HepG2 (cell line): ENCODE data around the gene THOP1. TPM values are rescaled to one million over a fixed set of nuclear protein-coding genes. Genes with fewer than 3 reads are reported as not detected.

Experiments used
- E2F1 ChIP-seq: sonication (generic); formaldehyde crosslinking; IDR thresholded peaks from 2 replicates; pipeline ENCODE4 v1.5.0; 2020; ENCODE audit warnings: missing genetic modification reagents
- EHMT2 ChIP-seq: fragments of 200-600 bp; sonication (generic); IDR thresholded peaks from 2 replicates; pipeline ENCODE4 v1.7.0; 2017; ENCODE audit warnings: antibody characterized with exemption, low read depth, low read length, borderline replicate concordance
- GTF2F1 ChIP-seq: fragments of 150-350 bp; IDR thresholded peaks from 2 replicates; pipeline ENCODE4 v1.6.1; 2014; ENCODE audit warnings: low read length
- KLF12 ChIP-seq: sonication (generic); formaldehyde crosslinking; IDR thresholded peaks from 2 replicates; pipeline ENCODE4 v1.4.0; 2020; ENCODE audit warnings: missing genetic modification reagents, borderline replicate concordance
- MEF2D ChIP-seq: sonication (generic); formaldehyde crosslinking; IDR thresholded peaks from 2 replicates; pipeline ENCODE4 v1.5.1; 2020; ENCODE audit warnings: mild to moderate bottlenecking, missing genetic modification reagents
- MLLT10 ChIP-seq: sonication (generic); formaldehyde crosslinking; IDR thresholded peaks from 2 replicates; pipeline ENCODE4 v1.4.0; 2020; ENCODE audit warnings: missing genetic modification reagents
- RFXAP ChIP-seq: sonication (generic); formaldehyde crosslinking; IDR thresholded peaks from 2 replicates; pipeline ENCODE4 v1.4.0; 2020; ENCODE audit warnings: missing genetic modification reagents, borderline replicate concordance
- SNRNP70 ChIP-seq: fragments of 200-400 bp; formaldehyde crosslinking; IDR thresholded peaks from 2 replicates; pipeline ENCODE4 v1.6.1; 2017; ENCODE audit warnings: mild to moderate bottlenecking, low read depth, low read length, moderate library complexity
- TP53 ChIP-seq: sonication (generic); formaldehyde crosslinking; conservative IDR thresholded peaks from 2 replicates; pipeline ENCODE4 v1.4.0; 2020; ENCODE audit warnings: missing genetic modification reagents
- YY1 ChIP-seq: IDR thresholded peaks from 2 replicates; pipeline ENCODE4 v1.6.1; 2011; ENCODE audit warnings: low read length, low read depth, moderate library complexity, mild to moderate bottlenecking; ENCODE audit not compliant: insufficient read depth, insufficient replicate concordance
- ZC3H4 ChIP-seq: sonication (generic); formaldehyde crosslinking; IDR thresholded peaks from 2 replicates; pipeline ENCODE4 v1.4.0; 2020; ENCODE audit warnings: missing genetic modification reagents, borderline replicate concordance
- ZMYM4 ChIP-seq: sonication (generic); formaldehyde crosslinking; IDR thresholded peaks from 2 replicates; pipeline ENCODE4 v1.8.1; 2023; ENCODE audit warnings: mild to moderate bottlenecking, missing genetic modification reagents
- ZNF263 ChIP-seq: sonication (generic); formaldehyde crosslinking; IDR thresholded peaks from 2 replicates; pipeline ENCODE4 v1.4.0; 2020; ENCODE audit warnings: missing genetic modification reagents
- ZNF512B ChIP-seq: sonication (generic); formaldehyde crosslinking; IDR thresholded peaks from 2 replicates; pipeline ENCODE4 v1.5.1; 2020; ENCODE audit warnings: missing genetic modification reagents, mild to moderate bottlenecking, borderline replicate concordance
- ZNF572 ChIP-seq: sonication (generic); formaldehyde crosslinking; IDR thresholded peaks from 2 replicates; pipeline ENCODE4 v1.5.1; 2020; ENCODE audit warnings: mild to moderate bottlenecking, missing genetic modification reagents
- ZNF761 ChIP-seq: sonication (generic); formaldehyde crosslinking; conservative IDR thresholded peaks from 2 replicates; pipeline ENCODE4 v1.4.0; 2020; ENCODE audit warnings: mild to moderate bottlenecking, missing genetic modification reagents
- ZNF891 ChIP-seq: sonication (generic); formaldehyde crosslinking; IDR thresholded peaks from 2 replicates; pipeline ENCODE4 v1.5.0; 2020; ENCODE audit warnings: mild to moderate bottlenecking, missing genetic modification reagents
- ZSCAN20 ChIP-seq: sonication (generic); formaldehyde crosslinking; IDR thresholded peaks from 2 replicates; pipeline ENCODE4 v1.4.0; 2020; ENCODE audit warnings: missing genetic modification reagents, mild to moderate bottlenecking, borderline replicate concordance
- polyA plus RNA-seq, 8 experiments: library from polyadenylated mRNA; depleted of rRNA in 3 of 8; stranded (reverse) in 7 of 8; unstranded in 1 of 8; fragments of >200 nt; fragmentation: Illumina TruSeq in 4 of 8; extraction: Trizol in 4 of 8; gene quantifications; 2 replicates each; pipeline versions ENCODE4 v1.2.1 to v1.2.3, GENCODE V29; 2011 to 2016; ENCODE audit warnings: low read depth in 4 of 8, missing spikeins in 1 of 8, mixed read lengths in 1 of 8; ENCODE audit not compliant: insufficient read depth in 1 of 8
- total RNA-seq, 5 experiments: library from RNA; depleted of rRNA; stranded (reverse); fragments of >200 nt; fragmentation: Illumina TruSeq; extraction: Trizol; gene quantifications; 2 replicates each; pipeline ENCODE4 v1.2.3, GENCODE V29; 2016; ENCODE audit warnings: low read depth in 1 of 5
- TF ChIP-seq, protein P1 (sequence below): sonication (generic); formaldehyde crosslinking; IDR thresholded peaks from 2 replicates; pipeline ENCODE4 v1.9.0; 2021; ENCODE audit warnings: missing genetic modification reagents, borderline replicate concordance
- TF ChIP-seq, protein P2 (sequence below): sonication (generic); formaldehyde crosslinking; IDR thresholded peaks from 2 replicates; pipeline ENCODE4 v1.5.1; 2020; ENCODE audit warnings: missing genetic modification reagents, mild to moderate bottlenecking, borderline replicate concordance
- TF ChIP-seq, protein P3 (sequence below): sonication (generic); formaldehyde crosslinking; IDR thresholded peaks from 2 replicates; pipeline ENCODE4 v1.4.0; 2020; ENCODE audit warnings: mild to moderate bottlenecking, missing genetic modification reagents

The THOP1 gene
- total and polyA plus RNA-seq, 2 of the 13 experiments (the other 11 are each of a cell fraction or from before 2014, with no cell fraction given) = 74.4 to 116 TPM

DNA sequence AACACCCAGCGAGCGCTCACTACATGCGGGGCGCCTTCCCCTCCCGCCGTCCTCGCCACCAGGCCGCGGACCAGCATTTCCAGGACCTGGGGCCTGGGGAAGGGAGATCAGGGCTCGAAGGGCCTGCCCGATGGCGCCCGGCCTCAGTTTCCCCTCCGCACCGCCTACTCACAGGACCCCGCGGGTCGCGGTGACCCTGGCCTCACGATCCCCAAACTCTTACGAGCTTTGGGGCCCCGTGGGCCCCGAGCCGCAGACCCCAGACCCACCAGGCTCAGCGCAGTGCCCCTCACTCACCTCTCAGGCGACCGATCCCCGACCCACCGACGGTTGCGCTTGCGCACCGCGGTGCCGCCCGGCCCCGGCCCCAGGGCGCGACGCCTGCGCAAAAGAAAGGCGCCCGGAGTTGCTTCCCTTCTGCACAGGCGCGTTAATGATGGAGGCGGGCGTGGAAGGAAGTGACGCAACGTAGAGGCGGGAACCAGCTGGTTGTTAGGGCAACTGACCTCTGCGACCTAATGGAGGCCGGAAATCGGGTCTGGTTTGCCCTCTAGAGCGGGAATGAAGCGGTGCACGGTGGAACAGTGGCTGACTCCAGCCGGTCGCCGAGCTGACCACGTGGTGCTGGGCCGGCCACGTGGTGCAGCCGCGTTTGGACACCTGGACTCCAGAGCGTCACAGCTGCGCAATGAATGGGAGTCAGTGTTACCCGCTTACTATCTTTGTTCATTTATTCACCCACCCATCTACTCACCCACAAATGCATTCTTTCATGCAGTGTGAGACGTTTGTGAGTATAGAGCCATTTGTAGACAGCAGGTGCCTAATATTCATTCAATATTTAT is 2.1 kb upstream of the THOP1 start, which contains the start of gene SGTA (continued):
- TF ChIP-seq, protein P1, sequence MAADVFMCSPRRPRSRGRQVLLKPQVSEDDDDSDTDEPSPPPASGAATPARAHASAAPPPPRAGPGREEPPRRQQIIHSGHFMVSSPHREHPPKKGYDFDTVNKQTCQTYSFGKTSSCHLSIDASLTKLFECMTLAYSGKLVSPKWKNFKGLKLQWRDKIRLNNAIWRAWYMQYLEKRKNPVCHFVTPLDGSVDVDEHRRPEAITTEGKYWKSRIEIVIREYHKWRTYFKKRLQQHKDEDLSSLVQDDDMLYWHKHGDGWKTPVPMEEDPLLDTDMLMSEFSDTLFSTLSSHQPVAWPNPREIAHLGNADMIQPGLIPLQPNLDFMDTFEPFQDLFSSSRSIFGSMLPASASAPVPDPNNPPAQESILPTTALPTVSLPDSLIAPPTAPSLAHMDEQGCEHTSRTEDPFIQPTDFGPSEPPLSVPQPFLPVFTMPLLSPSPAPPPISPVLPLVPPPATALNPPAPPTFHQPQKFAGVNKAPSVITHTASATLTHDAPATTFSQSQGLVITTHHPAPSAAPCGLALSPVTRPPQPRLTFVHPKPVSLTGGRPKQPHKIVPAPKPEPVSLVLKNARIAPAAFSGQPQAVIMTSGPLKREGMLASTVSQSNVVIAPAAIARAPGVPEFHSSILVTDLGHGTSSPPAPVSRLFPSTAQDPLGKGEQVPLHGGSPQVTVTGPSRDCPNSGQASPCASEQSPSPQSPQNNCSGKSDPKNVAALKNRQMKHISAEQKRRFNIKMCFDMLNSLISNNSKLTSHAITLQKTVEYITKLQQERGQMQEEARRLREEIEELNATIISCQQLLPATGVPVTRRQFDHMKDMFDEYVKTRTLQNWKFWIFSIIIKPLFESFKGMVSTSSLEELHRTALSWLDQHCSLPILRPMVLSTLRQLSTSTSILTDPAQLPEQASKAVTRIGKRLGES = peak; percentile 93
- TF ChIP-seq MEF2D (CRISPR knock-in tag) (peak; percentile 97), GTF2F1 (no peak), ZNF512B (CRISPR knock-in tag) (no peak), ZC3H4 (CRISPR knock-in tag) (no peak), TP53 (CRISPR knock-in tag) (0 out of 2 replicates have a peak, but pooled peaks have one; percentile 57), ZSCAN20 (CRISPR knock-in tag) (peak; percentile 68; the same call in 1 of the 2 replicates), E2F1 (CRISPR knock-in tag) (peak; percentile 93), ZNF891 (CRISPR knock-in tag) (peak; percentile 83; the same call in 1 of the 2 replicates), ZNF263 (CRISPR knock-in tag) (peak; percentile 81), EHMT2 (no peak), KLF12 (CRISPR knock-in tag) (peak; percentile 80), ZNF572 (CRISPR knock-in tag) (no peak; the same call in 1 of the 2 replicates), ZMYM4 (CRISPR knock-in tag) (peak; percentile 88), MLLT10 (no peak), YY1 (peak; percentile 90), SNRNP70 (no peak), ZNF761 (CRISPR knock-in tag) (0 out of 2 replicates have a peak, but pooled peaks have one; percentile 56), RFXAP (peak; percentile 94; the same call in 1 of the 2 replicates)
- TF ChIP-seq, protein P2, sequence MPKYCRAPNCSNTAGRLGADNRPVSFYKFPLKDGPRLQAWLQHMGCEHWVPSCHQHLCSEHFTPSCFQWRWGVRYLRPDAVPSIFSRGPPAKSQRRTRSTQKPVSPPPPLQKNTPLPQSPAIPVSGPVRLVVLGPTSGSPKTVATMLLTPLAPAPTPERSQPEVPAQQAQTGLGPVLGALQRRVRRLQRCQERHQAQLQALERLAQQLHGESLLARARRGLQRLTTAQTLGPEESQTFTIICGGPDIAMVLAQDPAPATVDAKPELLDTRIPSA (CRISPR knock-in tag) = peak; percentile 61; the same call in 1 of the 2 replicates
- TF ChIP-seq, protein P3, sequence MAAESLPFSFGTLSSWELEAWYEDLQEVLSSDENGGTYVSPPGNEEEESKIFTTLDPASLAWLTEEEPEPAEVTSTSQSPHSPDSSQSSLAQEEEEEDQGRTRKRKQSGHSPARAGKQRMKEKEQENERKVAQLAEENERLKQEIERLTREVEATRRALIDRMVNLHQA (CRISPR knock-in tag) = no peak
